Dermis microvascular lymphatic vessel endothelial cell (primary cell): ENCODE results near the gene TTC39A. TPM values are rescaled to one million over a fixed set of nuclear protein-coding genes. Genes with fewer than 3 reads are reported as not detected.

Experiments used
- DNase-seq, 2 donors: peaks; one replicate each; pipeline versions ENCODE4 v3.0.0 to v3.0.0-alpha.2; 2010; ENCODE audit warnings: low read depth in 2 of 2
- total RNA-seq: library from RNA; depleted of rRNA; stranded (reverse); fragments of >200 nt; gene quantifications from 2 replicates; pipeline ENCODE4 v1.2.1, GENCODE V29; 2014

Gene TTC39A
- total RNA-seq, 1 donor from 2014 or later: 3.5 TPM

- no peak for DNase-seq
Measured at GRCh38 chr1:51314974-51315373, 15.4 kb downstream of the TTC39A start.

GRCh38 chr1:51313961-51314777 is 16.2 kb downstream of the TTC39A start:
- peak; percentile 28 to 89 for DNase-seq

- DNase-seq: peak in 1 of 2 donors; percentile 24
Measured at GRCh38 chr1:51313268-51313852, 17.0 kb downstream of the TTC39A start.

GRCh38 chr1:51312718-51313117 is 17.6 kb downstream of the TTC39A start:
- no peak for DNase-seq

GRCh38 chr1:51311826-51312225 is 18.5 kb downstream of the TTC39A start:
- DNase-seq: no peak

GRCh38 chr1:51310871-51311613 is 19.3 kb downstream of the TTC39A start:
- DNase-seq: peak; percentile 67 to 90

- no peak for DNase-seq
Measured at GRCh38 chr1:51309291-51309690, 21.1 kb downstream of the TTC39A start.

GRCh38 chr1:51308636-51309035 is 21.7 kb downstream of the TTC39A start:
- DNase-seq: no peak

- no peak for DNase-seq
Measured at GRCh38 chr1:51306950-51307349, 23.4 kb downstream of the TTC39A start.

- peak in 1 of 2 donors; percentile 19 for DNase-seq
Measured at GRCh38 chr1:51305371-51305823, 25.0 kb downstream of the TTC39A start.

GRCh38 chr1:51304360-51304759 is 26.0 kb downstream of the TTC39A start:
- no peak for DNase-seq

GRCh38 chr1:51303751-51304251 is 26.6 kb downstream of the TTC39A start:
- DNase-seq: peak; percentile 58 to 92

GRCh38 chr1:51303315-51303714 is 27.0 kb downstream of the TTC39A start:
- no peak for DNase-seq

- no peak for DNase-seq
Measured at GRCh38 chr1:51302746-51303145, 27.6 kb downstream of the TTC39A start.

GRCh38 chr1:51302270-51302669 is 28.1 kb downstream of the TTC39A start:
- no peak for DNase-seq

- no peak for DNase-seq
Measured at GRCh38 chr1:51301844-51302162, 28.6 kb downstream of the TTC39A start.

- DNase-seq: no peak
Measured at GRCh38 chr1:51301152-51301843, 29.1 kb downstream of the TTC39A start.

GRCh38 chr1:51299981-51300670 is 30.2 kb downstream of the TTC39A start:
- no peak for DNase-seq

- DNase-seq: no peak
Measured at GRCh38 chr1:51299185-51299885, 31.0 kb downstream of the TTC39A start.

GRCh38 chr1:51298322-51298705 is 32.0 kb downstream of the TTC39A start:
- DNase-seq: no peak
